Esophagus mucosa (tissue), 1 donor: ENCODE measurements around the gene PCDH19. TPM values are rescaled to one million over a fixed set of nuclear protein-coding genes. Genes with fewer than 3 reads are reported as not detected.

Experiments used
- ATAC-seq: fragments of 200-7000 bp; cut with Tn5 transposase; one replicate; pipeline ENCODE4 v1.9.1; 2020
- total RNA-seq: library from RNA; stranded (reverse); gene quantifications from one replicate; pipeline ENCODE4 v1.2.4, GENCODE V29; 2023
- donor health status: DM: yes; HTN: yes; CAD: no.

Gene PCDH19
- total RNA-seq, 1 donor from 2014 or later, result 0.64 TPM

- ATAC-seq, result no peak
Measured at GRCh38 chrX:100296183-100296753, 113.8 kb downstream of the PCDH19 start.

GRCh38 chrX:100294965-100295364, 115.1 kb downstream of the PCDH19 start:
- ATAC-seq, result no peak

- no peak for ATAC-seq
Measured at GRCh38 chrX:100289066-100289558, 121.0 kb downstream of the PCDH19 start.

- ATAC-seq, result no peak
Measured at GRCh38 chrX:100277231-100277630, 132.8 kb downstream of the PCDH19 start.

GRCh38 chrX:100274916-100275315, 135.2 kb downstream of the PCDH19 start:
- no peak for ATAC-seq

- no peak for ATAC-seq
Measured at GRCh38 chrX:100265179-100265578, 144.9 kb downstream of the PCDH19 start.

- no peak for ATAC-seq
Measured at GRCh38 chrX:100264200-100264599, 145.9 kb downstream of the PCDH19 start.

GRCh38 chrX:100263650-100264049, 146.4 kb downstream of the PCDH19 start:
- ATAC-seq, result no peak

- no peak for ATAC-seq
Measured at GRCh38 chrX:100248885-100249493, 161.1 kb downstream of the PCDH19 start.

GRCh38 chrX:100247826-100248225, 162.2 kb downstream of the PCDH19 start:
- ATAC-seq, result no peak

GRCh38 chrX:100244681-100245080, 165.4 kb downstream of the PCDH19 start:
- no peak for ATAC-seq

Other genes with a start within 250 kb of the PCDH19 start
- gene TNMD, start 174.7 kb upstream of the PCDH19 start, total RNA-seq, result not detected
- gene TSPAN6, start 226.5 kb upstream of the PCDH19 start, total RNA-seq, result 36.4 TPM
- 18.9 TPM for gene SRPX2, start 233.9 kb upstream of the PCDH19 start, total RNA-seq